GM23338 (cell line): ENCODE measurements around the gene GGT6. TPM values are rescaled to one million over a fixed set of nuclear protein-coding genes. Genes with fewer than 3 reads are reported as not detected.

Experiments
- ZNF331 ChIP-seq: fragments of 250-450 bp; sonication (Bioruptor Pico); IDR thresholded peaks from 2 replicates; pipeline ENCODE4 v1.5.0; 2020; ENCODE audit warnings: low read depth, mild to moderate bottlenecking, moderate library complexity
- polyA plus RNA-seq: library from polyadenylated mRNA; unstranded; fragments of >200 nt; fragmentation: Nextera tagmentation; extraction: Ambion mirVana; gene quantifications from 2 replicates; pipeline ENCODE4 v1.2.1, GENCODE V29; 2016
- total RNA-seq: library from RNA; depleted of rRNA; stranded (reverse); fragments of >200 nt; shearing (Covaris generic); gene quantifications from 2 replicates; pipeline ENCODE4 v1.2.3, GENCODE V29; 2014
- TF ChIP-seq, protein P1 (sequence below): fragments of 250-450 bp; sonication (Bioruptor Pico); IDR thresholded peaks from 2 replicates; pipeline ENCODE4 v1.5.0; 2020; ENCODE audit warnings: mild to moderate bottlenecking, moderate library complexity
- TF ChIP-seq, protein P2 (sequence below), 2 experiments: fragments of 200-600 bp in 1 of 2; sonication (generic) in 1 of 2; conservative IDR thresholded peaks; 2 replicates each; pipeline versions ENCODE4 v1.5.1 to v1.6.1; 2016 to 2017; ENCODE audit warnings: antibody characterized with exemption in 2 of 2, low read depth in 2 of 2, mild to moderate bottlenecking in 2 of 2, moderate library complexity in 1 of 2
- TF ChIP-seq, protein P3 (sequence below): IDR thresholded peaks from 2 replicates; pipeline ENCODE4 v1.6.1; 2016; ENCODE audit warnings: antibody characterized with exemption

GGT6 gene
- total and polyA plus RNA-seq, 2 experiments from 2014 or later = 0.24 TPM; not detected in 1

DNA sequence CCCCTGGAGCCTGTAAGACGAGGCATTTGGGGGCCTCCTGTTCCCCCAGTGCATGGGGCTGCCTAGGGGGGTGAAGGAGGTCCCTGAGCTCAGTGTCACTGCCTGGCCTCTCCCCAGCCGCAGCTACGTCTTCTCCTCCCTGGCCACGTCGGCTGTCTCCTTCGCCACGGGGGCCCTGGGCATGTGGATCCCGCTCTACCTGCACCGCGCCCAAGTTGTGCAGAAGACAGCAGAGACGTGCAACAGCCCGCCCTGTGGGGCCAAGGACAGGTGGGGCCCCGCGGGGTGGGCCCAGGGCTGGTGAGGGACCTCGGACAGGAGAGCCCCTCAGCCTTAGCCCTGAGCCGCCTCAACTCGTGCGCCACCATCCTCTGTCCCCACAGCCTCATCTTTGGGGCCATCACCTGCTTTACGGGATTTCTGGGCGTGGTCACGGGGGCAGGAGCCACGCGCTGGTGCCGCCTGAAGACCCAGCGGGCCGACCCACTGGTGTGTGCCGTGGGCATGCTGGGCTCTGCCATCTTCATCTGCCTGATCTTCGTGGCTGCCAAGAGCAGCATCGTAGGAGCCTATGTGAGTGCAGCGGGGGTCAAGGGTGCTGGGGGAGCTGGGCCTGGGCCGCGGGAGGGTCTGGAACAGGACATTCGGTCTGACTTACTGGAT is 27.4 kb downstream of the GGT6 start (continued):
- TF ChIP-seq, protein P1, sequence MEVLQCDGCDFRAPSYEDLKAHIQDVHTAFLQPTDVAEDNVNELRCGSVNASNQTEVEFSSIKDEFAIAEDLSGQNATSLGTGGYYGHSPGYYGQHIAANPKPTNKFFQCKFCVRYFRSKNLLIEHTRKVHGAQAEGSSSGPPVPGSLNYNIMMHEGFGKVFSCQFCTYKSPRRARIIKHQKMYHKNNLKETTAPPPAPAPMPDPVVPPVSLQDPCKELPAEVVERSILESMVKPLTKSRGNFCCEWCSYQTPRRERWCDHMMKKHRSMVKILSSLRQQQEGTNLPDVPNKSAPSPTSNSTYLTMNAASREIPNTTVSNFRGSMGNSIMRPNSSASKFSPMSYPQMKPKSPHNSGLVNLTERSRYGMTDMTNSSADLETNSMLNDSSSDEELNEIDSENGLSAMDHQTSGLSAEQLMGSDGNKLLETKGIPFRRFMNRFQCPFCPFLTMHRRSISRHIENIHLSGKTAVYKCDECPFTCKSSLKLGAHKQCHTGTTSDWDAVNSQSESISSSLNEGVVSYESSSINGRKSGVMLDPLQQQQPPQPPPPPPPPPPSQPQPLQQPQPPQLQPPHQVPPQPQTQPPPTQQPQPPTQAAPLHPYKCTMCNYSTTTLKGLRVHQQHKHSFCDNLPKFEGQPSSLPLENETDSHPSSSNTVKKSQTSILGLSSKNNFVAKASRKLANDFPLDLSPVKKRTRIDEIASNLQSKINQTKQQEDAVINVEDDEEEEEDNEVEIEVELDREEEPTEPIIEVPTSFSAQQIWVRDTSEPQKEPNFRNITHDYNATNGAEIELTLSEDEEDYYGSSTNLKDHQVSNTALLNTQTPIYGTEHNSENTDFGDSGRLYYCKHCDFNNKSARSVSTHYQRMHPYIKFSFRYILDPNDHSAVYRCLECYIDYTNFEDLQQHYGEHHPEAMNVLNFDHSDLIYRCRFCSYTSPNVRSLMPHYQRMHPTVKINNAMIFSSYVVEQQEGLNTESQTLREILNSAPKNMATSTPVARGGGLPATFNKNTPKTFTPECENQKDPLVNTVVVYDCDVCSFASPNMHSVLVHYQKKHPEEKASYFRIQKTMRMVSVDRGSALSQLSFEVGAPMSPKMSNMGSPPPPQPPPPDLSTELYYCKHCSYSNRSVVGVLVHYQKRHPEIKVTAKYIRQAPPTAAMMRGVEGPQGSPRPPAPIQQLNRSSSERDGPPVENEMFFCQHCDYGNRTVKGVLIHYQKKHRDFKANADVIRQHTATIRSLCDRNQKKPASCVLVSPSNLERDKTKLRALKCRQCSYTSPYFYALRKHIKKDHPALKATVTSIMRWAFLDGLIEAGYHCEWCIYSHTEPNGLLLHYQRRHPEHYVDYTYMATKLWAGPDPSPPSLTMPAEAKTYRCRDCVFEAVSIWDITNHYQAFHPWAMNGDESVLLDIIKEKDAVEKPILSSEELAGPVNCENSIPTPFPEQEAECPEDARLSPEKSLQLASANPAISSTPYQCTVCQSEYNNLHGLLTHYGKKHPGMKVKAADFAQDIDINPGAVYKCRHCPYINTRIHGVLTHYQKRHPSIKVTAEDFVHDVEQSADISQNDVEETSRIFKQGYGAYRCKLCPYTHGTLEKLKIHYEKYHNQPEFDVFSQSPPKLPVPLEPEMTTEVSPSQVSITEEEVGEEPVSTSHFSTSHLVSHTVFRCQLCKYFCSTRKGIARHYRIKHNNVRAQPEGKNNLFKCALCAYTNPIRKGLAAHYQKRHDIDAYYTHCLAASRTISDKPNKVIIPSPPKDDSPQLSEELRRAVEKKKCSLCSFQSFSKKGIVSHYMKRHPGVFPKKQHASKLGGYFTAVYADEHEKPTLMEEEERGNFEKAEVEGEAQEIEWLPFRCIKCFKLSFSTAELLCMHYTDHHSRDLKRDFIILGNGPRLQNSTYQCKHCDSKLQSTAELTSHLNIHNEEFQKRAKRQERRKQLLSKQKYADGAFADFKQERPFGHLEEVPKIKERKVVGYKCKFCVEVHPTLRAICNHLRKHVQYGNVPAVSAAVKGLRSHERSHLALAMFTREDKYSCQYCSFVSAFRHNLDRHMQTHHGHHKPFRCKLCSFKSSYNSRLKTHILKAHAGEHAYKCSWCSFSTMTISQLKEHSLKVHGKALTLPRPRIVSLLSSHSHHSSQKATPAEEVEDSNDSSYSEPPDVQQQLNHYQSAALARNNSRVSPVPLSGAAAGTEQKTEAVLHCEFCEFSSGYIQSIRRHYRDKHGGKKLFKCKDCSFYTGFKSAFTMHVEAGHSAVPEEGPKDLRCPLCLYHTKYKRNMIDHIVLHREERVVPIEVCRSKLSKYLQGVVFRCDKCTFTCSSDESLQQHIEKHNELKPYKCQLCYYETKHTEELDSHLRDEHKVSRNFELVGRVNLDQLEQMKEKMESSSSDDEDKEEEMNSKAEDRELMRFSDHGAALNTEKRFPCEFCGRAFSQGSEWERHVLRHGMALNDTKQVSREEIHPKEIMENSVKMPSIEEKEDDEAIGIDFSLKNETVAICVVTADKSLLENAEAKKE = no peak
- no peak for TF ChIP-seq ZNF331 (CRISPR knock-in tag)
- TF ChIP-seq, protein P2, sequence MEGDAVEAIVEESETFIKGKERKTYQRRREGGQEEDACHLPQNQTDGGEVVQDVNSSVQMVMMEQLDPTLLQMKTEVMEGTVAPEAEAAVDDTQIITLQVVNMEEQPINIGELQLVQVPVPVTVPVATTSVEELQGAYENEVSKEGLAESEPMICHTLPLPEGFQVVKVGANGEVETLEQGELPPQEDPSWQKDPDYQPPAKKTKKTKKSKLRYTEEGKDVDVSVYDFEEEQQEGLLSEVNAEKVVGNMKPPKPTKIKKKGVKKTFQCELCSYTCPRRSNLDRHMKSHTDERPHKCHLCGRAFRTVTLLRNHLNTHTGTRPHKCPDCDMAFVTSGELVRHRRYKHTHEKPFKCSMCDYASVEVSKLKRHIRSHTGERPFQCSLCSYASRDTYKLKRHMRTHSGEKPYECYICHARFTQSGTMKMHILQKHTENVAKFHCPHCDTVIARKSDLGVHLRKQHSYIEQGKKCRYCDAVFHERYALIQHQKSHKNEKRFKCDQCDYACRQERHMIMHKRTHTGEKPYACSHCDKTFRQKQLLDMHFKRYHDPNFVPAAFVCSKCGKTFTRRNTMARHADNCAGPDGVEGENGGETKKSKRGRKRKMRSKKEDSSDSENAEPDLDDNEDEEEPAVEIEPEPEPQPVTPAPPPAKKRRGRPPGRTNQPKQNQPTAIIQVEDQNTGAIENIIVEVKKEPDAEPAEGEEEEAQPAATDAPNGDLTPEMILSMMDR (conservative IDR thresholded peaks at IDR 0.05; ENCODE audit: low read depth in 2 of 2) = no peak
- TF ChIP-seq, protein P3, sequence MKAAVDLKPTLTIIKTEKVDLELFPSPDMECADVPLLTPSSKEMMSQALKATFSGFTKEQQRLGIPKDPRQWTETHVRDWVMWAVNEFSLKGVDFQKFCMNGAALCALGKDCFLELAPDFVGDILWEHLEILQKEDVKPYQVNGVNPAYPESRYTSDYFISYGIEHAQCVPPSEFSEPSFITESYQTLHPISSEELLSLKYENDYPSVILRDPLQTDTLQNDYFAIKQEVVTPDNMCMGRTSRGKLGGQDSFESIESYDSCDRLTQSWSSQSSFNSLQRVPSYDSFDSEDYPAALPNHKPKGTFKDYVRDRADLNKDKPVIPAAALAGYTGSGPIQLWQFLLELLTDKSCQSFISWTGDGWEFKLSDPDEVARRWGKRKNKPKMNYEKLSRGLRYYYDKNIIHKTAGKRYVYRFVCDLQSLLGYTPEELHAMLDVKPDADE = no peak
